IPS-NIHi7 (cell line): ENCODE data around the gene DYNLRB2.

Source experiments
- DNase-seq: peaks from one replicate; pipeline ENCODE4 v3.0.0; 2012; ENCODE audit warnings: mixed read lengths; ENCODE audit errors: extremely low spot score

The DYNLRB2 gene

GRCh38 chr16:80552277-80552676, 11.5 kb downstream of the DYNLRB2 start:
- no peak for DNase-seq

GRCh38 chr16:80554033-80554432, 13.2 kb downstream of the DYNLRB2 start:
- no peak for DNase-seq

- DNase-seq, result no peak
Measured at GRCh38 chr16:80556481-80556880, 15.7 kb downstream of the DYNLRB2 start.

GRCh38 chr16:80557037-80557436, 16.2 kb downstream of the DYNLRB2 start:
- no peak for DNase-seq

- DNase-seq, result no peak
Measured at GRCh38 chr16:80559369-80559768, 18.6 kb downstream of the DYNLRB2 start.

GRCh38 chr16:80563066-80563465, 22.3 kb downstream of the DYNLRB2 start:
- no peak for DNase-seq

- DNase-seq, result no peak
Measured at GRCh38 chr16:80564394-80564793, 23.6 kb downstream of the DYNLRB2 start.

- peak; percentile 33 for DNase-seq
Measured at GRCh38 chr16:80569440-80570105, 28.8 kb downstream of the DYNLRB2 start.

GRCh38 chr16:80570106-80570478, 29.3 kb downstream of the DYNLRB2 start:
- DNase-seq, result no peak

- DNase-seq, result no peak
Measured at GRCh38 chr16:80573700-80574120, 32.9 kb downstream of the DYNLRB2 start.

GRCh38 chr16:80576343-80576912, 35.6 kb downstream of the DYNLRB2 start:
- no peak for DNase-seq

- DNase-seq, result no peak
Measured at GRCh38 chr16:80577485-80578280, 36.9 kb downstream of the DYNLRB2 start.

- DNase-seq, result no peak
Measured at GRCh38 chr16:80580109-80580832, 39.5 kb downstream of the DYNLRB2 start.

- DNase-seq, result no peak
Measured at GRCh38 chr16:80583466-80583865, 42.7 kb downstream of the DYNLRB2 start.

GRCh38 chr16:80585764-80586163, 45.0 kb downstream of the DYNLRB2 start:
- DNase-seq, result no peak

GRCh38 chr16:80586476-80586875, 45.7 kb downstream of the DYNLRB2 start:
- DNase-seq, result no peak

- DNase-seq, result no peak
Measured at GRCh38 chr16:80587071-80587470, 46.3 kb downstream of the DYNLRB2 start.

GRCh38 chr16:80591071-80591915, 50.5 kb downstream of the DYNLRB2 start:
- DNase-seq, result no peak

GRCh38 chr16:80592273-80592672, 51.5 kb downstream of the DYNLRB2 start:
- DNase-seq, result no peak

GRCh38 chr16:80594756-80595155, 54.0 kb downstream of the DYNLRB2 start:
- no peak for DNase-seq

GRCh38 chr16:80596507-80597207, 55.9 kb downstream of the DYNLRB2 start:
- DNase-seq, result no peak
